NCI-H748 (cell line): ENCODE measurements around the gene CIB4.
"Not testable (repeated sequence)": the region's sequence is repeated elsewhere in the genome, so short reads cannot be mapped to it uniquely, and the experiment has no call there.

ENCODE experiments used
- DNase-seq: peaks from one replicate; lab custom pipeline; 2025; ENCODE audit not compliant: unreplicated experiment; lab: John Stamatoyannopoulos, UW

CIB4 gene

GRCh38 chr2:26668041-26668440, 26.9 kb upstream of the CIB4 start:
- no peak for DNase-seq

DNA sequence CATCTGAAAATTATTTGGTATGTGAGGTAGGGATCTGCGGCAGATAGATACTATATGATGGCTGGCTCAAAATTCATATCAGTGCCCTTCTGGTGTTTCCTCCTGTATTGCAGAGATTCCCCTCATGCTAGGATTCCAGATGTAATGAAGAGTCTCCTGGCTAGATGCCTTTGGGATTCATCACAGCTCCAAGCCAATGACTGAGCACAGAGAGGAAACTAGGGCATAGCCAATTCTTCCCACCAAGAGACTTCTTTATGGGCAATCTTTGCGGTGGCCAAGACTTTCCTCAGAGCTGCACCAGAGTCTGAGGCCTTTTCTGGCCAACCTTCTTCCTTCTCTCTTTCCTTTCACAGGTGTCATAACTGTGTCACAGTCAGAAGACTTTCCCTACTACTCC, 25.5 kb upstream of the CIB4 start:
- DNase-seq: no peak

DNA sequence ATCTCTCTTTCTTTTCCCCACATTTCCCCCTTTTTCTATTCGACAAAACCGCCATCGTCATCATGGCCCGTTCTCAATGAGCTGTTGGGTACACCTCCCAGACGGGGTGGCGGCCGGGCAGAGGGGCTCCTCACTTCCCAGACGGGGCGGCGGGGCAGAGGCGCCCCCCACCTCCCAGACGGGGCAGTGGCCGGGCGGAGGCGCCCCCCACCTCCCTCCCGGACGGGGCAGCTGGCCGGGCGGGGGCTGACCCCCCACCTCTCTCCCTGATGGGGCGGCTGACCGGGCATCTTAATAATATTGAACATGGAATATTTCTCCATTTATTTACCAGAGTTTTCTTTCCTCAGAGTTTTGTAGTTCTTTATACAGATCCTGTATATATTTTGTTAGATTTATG, 24.1 kb upstream of the CIB4 start:
- DNase-seq: not testable (repeated sequence)

DNA sequence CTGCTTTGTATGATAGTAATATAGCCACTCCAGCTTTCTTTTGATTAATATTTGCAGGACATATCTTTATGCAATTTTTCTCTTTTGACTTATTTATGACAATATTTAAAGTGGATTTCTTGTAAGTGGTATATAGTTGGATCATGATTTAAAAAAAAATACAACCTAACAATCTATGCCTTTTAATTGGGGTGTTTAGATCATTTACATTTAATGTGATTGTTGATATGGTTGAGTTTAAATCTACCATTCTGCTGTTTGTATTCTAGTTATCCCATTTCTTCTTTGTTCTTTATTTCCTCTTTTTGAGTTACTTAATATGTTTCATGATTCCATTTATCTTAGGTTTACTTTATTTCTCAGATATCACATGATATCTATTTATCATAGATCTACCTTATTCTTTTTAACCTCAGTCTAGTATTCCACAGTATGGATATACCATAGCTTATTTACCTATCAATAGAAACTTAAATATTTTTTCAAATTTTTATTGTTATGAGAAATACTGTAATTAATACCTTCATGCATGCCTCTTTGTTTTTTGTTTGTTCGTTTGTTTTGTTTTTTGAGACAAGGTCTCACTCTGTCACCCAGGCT, 19.3 kb upstream of the CIB4 start:
- DNase-seq: no peak

GRCh38 chr2:26658691-26659346, 17.7 kb upstream of the CIB4 start:
- no peak for DNase-seq

GRCh38 chr2:26657265-26657664, 16.1 kb upstream of the CIB4 start:
- no peak for DNase-seq

GRCh38 chr2:26655611-26656195, 14.5 kb upstream of the CIB4 start:
- DNase-seq: no peak

DNA sequence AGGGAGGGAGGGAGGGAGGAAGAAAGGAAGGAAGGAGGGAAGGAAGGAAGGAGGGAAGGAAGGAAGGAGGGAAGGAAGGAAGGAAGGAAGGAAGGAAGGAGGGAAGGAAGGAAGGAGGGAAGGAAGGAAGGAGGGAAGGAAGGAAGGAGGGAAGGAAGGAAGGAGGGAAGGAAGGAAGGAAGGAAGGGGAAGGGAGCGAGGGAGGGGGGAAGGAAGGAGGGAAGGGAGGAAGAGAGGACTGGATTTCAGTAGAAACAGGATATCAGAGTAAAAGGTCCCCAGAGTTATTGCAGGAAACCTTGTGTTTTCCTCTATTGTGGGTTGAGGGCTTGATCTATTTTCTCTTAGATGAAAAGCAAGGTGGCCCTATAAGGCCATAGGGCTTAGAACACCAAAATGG, 14.0 kb upstream of the CIB4 start:
- not testable (repeated sequence) for DNase-seq

- no peak for DNase-seq
Observed at GRCh38 chr2:26654061-26654340, 12.8 kb upstream of the CIB4 start.

DNA sequence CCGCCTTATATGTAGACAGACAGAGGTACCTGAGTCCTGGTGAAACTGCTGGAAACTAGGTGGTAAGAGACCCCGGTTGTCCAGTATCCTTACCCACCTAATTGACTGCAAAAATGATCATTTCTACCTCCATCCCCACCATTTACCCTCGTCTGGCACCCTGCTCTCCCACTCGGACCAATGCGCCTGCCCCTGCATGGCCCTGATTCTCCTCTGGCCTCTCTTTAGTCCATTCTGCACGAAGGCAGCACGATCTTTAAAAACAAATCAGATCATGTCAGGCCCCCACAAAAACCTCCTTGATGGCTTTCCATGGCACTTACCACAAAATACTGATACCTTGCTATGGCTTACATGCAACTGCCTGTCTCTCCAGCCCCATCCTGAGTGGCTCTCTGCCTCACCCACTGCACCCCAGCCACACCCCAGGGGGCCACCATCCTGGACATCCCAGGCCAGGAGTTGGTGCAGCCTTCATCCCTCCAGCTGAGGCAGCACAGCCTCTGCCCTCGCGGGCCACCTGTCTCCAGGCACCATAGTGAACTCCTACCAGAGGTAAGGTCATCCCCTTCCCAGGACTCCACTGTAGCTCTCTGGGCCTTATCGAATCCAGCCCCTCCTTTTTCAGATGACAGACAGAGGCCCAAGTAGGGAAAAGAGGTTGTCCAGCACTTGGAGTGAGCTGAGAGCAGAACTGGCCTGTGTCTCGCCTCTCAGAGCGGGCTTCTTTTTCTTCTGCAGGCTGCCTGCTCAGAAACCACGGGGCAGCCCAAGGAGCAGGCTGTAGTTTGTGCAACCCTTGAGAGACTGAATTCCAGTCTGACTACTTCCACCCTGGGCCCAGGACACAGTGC, 12.3 kb upstream of the CIB4 start:
- DNase-seq: no peak

GRCh38 chr2:26652361-26653041, 11.3 kb upstream of the CIB4 start:
- no peak for DNase-seq

DNA sequence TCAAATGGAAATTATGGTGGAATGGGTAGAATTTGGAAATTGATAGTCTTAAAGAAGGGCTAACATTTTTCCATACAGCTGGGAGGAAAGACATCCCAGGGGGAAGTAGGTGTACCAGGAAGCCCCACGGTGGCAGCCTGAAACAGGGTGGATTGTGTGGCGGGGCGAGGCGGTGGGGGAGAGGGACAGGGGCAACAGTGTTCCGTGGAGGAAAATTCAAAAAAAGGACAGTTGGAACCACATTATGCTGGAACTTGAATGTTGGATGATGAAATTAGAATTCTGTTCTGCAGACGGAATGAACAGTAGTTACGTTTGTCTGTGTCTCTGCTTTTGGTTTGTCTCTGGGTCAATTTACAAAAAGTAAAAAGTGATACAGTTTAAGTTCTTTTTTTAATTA, 10.6 kb upstream of the CIB4 start:
- no peak for DNase-seq

- DNase-seq: no peak
Observed at GRCh38 chr2:26651470-26651771, 10.3 kb upstream of the CIB4 start.

GRCh38 chr2:26650713-26651469, 9.7 kb upstream of the CIB4 start:
- no peak for DNase-seq

GRCh38 chr2:26649992-26650712, 9.0 kb upstream of the CIB4 start:
- no peak for DNase-seq

- DNase-seq: no peak
Observed at GRCh38 chr2:26649322-26649721, 8.2 kb upstream of the CIB4 start.

GRCh38 chr2:26648516-26648915, 7.3 kb upstream of the CIB4 start:
- no peak for DNase-seq

GRCh38 chr2:26647981-26648380, 6.8 kb upstream of the CIB4 start:
- DNase-seq: no peak

- no peak for DNase-seq
Observed at GRCh38 chr2:26646986-26647672, 6.0 kb upstream of the CIB4 start.

DNA sequence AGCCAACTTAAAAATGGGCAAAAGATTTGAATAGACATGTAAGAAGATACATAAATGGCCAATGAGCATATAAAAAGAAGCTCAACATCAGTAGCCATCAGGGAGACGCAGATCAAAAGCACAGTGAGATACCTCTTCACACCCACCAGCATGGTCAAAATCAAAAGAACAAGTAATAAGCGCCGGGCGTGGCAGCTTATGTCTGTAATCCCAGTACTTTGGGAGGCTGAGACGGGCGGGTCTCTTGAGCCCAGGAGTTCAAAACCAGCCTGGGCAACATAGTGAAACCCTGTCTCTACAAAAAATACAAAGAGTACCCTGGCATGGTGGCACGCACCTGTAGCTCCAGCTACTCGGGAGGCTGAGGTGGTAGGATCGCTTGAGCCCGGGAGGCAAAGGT, 4.6 kb upstream of the CIB4 start:
- DNase-seq: no peak
